Measurements from ENCODE around the gene PPA1.
"Not testable (repeated sequence)": the region's sequence is repeated elsewhere in the genome, so short reads cannot be mapped to it uniquely, and the experiment has no call there.

The PPA1 gene

DNA sequence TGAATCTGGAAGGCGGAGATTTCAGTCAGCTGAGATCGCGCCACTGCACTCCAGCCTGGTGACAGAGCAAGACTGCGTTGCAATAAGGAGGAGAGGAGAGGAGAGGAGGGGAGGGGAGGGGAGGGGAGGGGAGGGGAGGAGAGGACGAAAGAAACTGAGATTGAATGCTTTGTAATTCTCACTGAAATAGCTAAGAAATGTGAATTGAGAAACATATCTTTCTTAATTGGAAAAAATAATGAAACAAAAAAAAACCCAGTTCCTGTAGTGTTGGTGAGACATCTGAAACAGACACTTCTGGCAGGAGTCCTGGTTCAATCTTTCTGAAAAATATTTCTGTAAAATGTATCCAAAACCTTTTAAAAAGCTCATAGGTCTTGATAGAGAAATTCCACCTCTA, 26.5 kb downstream of the PPA1 start:
- no peak for DNase-seq

DNA sequence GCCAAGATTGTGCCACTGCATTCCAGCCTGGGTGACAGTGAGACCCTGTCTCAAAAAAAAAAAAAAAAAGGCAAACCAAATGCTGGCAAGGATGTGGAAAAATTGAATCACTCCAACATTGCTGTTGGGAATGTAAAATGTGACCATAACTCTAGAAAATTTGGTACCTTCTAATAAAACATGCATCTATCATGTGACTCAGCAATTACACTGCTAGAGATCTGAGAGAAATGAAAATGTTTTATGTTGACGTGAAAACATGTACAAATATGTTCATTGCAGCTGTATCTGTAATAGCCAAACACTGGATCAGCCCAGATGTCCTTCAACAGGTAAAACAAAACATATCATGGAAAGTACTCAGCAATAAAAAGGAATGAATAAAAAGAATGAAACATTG, 32.1 kb downstream of the PPA1 start:
- DNase-seq, result no peak

DNA sequence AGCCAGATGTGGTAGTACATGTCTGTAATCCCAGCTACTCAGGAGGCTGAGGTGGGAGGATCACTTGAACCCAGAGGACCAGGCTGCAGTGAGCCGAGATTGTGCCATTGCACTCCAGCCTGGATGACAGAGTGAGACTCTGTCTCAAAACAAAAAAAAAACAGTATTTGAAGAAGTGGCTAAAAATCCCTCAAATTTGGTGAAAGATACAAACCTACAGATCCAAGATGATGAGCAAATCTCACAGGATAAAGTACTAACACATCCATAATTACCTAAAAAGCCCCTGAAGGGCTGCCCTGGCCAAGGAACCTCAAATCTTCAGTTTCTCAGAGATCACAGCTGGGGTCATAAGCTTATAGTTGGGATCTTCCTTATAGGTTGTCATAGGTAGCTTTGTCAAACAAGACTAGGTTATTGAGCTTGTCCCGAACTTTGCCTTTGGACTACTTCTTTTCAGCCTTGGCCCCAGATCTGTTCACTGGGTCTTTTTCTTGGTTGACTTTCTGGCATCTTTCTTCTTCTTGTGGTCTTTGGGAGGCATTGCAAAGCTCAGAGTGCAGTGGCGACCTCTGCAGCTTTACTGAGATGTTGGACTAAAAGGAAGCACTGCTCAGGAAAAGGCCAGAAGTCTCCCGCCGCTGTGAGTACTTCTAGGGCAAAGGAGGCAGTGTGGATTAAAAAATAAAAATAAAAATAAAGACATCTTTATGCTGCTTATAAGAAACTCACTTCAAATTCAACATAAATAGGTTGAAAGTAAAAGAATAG, 34.3 kb downstream of the PPA1 start:
- DNase-seq, result no peak

DNA sequence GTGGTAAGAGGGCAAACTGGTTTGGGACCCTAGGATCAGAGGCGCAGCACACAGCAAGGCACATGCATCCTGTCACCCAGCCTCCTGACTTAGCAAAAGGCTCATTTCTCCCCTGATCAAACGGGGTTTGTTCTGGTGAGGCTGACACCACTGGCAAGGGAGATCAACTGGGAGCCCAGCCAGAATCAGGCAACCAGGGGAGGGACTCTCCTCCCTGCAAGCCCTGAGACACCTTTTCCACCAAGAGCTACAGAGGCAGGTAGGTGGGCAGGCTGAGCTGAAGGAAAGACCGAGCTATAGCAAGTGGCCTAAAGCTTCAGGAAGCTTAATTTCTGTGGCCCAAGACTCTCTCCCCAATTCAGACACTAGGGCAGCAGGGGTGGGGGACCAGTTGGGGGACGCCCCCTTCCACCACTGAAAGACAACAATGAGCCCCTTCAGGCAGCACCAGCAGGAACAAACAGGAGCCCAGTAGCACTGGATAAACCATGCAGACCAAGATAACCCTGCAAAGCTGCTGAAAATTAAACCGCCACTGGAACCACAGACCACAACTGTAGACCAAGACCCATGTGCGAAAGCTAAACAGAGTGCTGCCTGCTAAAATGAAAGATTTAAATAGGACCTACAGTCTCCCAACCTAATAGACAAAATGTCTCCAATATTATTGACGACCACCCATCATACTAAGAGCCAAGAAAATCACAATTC, 35.8 kb downstream of the PPA1 start:
- no peak for DNase-seq

DNA sequence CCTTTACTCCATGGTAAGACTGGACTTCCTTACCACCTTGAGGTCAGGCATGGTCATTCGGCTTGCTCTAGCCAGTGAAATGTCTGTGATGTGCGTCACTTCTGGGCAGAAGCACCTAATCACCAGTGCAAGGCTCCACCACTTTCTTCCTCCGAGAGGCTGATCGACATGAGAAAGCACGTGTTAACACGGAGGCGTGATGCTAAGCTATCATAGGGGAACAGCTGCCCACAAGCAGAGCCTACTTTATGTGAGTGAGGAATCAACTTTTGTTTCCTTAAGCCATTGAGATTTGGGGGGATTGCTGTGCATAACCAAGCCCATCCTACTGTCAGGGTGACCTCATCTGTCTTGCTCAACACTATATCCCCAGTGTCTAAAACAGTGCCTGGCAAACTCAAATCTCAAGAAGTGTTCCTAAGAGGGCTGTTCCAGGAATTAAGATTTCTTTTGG, 39.8 kb downstream of the PPA1 start:
- no peak for DNase-seq

DNA sequence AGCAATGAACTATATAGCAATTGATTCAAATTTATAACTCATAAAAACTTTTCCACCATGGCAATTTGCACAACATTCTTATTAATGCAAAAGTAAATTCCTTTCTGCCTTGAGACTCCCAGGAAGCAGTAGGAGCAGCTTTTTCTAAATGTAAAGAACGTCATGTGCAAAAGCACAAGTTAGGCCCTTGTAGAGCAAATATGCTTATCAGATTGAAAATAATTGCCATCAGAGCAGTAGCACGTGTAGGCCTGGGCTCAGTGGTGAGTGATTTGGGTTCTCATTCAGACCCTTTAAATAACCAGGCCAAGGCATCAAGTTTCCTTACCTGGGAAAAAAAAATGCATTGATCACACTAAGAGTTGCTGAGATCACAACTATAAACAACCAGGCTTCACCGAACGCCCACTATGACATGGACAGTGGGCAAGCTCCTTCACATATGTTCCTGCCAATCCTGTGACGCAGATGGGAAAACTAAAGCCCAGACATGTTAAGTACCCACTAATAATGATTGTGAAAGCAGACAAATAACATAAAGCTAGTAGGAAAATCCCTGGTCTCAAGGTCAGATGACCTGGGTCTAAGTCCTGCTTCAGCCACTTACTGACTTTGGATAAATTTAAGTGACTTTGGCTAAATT, 40.8 kb downstream of the PPA1 start:
- no peak for DNase-seq

DNA sequence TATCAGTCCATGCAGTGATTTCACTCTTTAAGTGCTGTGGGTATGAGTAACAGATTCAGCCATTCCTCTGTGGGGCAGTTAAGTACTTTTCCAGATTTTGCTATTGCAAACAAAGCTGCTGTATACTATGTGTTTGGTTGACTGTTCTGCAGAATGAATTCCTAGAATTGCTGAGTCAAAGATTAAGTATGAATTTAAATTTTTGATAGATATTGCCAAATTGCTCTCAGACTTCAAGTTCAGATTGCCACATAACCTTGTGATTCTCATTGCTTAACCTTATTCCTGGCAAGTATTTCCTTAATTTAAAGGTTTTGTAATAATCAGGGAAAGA, 41.3 kb downstream of the PPA1 start:
- no peak for DNase-seq

DNA sequence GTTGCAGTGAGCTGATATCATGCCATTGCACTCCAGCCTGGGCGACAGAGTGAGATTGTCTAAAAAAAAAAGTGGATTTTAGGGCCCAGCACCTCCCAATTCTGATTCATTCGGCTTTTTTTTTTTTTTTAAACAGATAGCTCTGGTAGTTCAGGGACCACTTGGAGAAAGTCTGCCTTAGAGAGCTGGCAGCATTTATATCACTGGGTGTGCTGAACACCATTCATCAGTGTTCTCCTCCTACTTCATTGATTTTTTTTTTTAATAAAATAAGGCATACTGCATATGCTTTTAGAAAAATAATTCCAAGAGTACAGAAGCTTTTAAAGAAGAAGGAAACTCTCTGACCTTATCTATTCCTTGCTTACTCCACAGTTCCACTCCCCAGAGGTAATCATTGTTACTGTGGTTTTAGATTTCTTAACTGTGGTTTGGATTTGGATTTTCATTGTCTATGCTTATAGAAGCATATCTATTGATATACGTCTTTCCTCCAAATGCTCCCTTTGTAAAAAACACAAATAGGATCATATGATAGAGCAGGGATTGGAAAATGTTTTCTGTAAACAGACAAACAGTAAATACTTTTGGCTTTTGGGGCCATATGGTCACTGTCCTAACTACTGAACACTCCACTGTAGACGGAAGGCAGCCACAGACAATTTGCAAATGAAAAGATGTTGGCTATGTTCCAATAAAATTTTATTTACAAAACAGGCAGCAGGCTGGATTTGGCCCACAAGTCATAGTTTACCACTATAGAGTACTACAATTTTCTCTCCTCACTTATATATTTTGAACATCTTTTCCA, 41.9 kb downstream of the PPA1 start:
- no peak for DNase-seq

DNA sequence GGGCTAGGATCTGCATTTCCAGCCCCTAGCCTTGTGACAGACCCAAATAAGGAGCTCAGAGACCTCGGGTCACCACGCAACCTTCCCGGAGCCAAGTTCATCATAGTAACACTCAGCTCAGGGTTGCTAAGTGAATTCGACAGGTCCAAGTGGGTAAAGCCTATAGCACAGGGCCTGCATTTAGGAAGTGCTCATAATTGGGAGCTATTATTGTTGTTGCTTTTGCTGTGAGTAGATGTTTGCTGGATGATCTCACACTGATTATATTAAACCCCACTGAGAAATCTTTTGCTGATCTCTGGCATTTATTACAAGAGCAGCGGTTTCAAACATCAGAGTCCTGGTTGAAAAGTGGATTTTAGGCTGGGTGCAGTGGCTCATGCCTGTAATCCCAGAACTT, 42.6 kb downstream of the PPA1 start:
- DNase-seq, result no peak

DNA sequence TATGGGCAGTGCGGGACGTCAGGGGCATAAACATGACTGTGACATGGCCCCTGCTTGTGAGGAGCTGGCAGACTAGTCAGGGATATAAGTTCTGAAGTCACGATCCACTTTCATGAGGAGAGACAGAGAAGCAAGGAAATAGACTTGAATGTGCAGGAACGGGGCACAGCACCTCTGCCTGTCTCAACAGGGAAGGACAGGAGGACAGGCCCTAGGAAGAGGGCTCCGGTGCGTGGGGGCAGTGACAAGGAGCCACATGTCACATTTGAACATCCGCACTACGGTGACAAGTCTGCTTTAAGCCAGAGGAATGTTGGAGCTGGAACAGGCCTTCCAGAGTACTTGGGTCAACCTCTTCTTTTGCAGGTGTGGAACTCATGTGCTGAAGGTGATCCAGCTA, 43.1 kb downstream of the PPA1 start:
- no peak for DNase-seq

DNA sequence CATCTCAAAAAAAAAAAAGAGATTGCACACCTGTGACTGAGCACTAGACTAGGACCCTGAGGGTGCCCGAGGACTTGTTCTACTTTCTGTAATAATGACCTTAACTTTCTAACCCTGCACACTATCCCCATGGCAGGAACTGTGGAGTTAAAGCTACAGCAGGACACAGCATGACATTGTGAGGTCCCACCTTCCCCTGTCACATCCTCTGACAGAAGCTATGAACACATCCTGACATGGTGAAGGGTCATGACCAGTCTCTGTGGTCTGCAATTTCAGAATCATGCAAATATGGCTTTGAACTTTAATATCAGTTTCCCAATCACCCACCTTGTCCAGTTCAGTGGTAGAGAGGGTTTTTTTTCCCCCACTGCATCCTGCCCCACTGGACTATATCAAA, 44.5 kb downstream of the PPA1 start:
- DNase-seq, result no peak

DNA sequence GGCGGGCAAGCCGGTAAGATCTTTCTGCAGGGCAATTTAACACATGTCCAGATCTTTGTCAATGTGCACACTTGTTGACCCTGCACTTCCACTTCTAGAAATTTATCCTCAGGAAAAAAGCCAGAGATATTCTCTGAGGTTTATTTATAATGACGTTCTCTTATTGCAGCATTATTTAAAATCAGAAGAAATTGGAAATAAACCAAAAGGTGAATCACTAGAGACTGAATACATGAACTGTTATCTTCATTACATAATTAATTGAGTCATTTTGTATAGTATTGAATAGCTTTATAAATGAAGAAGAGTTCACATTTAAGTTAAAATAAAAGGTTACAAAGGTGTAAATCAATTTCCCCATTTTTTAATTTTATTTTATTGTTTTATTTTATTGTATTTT, 46.7 kb downstream of the PPA1 start:
- DNase-seq, result no peak

DNA sequence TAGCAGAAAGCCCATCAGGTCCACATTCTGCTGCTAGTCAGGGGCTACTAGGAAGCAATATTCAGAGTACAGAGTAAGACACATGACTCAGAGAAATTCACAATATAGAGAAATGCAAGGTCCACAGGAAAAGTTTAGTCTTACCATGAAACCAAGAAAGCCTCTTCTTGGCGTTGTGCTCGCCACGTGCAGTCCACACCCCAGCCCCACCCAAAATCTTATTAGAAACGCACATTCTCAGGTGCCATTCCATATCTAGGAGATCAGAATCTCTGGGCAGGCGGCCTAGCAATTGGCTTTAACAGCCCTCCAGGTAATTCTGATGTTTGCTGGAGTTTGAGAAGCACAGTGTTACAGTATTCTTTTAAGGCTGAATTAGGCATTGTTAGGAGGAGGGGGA, 47.1 kb downstream of the PPA1 start:
- DNase-seq, result no peak

DNA sequence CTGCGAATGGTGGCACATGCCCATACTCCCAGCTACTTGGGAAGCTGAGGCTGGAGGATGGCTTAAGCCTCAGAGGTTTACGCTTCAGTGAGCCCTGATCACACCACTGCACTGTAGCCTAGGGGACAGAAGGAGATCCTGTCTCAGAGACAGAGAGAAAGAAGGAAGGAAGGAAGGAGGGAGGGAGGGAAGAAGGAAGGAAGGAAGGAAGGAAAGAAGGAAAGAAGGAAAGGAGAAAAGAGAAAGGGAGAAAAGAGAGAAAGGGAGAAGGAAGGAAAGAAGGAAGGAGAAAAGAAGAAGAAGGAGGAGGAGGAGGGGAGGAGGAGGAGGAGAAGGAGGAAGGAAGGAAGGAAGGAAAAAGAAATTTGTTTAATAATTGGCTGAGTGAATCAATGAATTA, 49.9 kb downstream of the PPA1 start:
- DNase-seq, result no peak

DNA sequence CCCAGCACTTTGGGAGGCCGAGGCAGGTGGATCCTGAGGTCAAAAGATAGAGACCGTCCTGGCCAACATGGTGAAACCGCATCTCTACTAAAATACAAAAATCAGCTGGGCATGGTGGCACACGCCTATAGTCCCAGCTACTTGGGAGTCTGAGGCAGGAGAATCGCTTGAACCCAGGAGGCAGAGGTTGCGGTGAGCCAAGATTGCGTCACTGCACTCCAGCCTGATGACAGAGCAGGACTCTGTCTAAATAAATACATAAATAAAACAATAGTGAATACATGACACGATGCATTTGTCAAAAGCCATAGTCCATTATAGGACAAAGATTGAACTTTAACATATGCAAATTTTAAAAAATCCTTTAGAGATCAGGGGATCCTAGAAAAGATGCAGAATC, 54.0 kb downstream of the PPA1 start:
- DNase-seq, result not testable (repeated sequence)

DNA sequence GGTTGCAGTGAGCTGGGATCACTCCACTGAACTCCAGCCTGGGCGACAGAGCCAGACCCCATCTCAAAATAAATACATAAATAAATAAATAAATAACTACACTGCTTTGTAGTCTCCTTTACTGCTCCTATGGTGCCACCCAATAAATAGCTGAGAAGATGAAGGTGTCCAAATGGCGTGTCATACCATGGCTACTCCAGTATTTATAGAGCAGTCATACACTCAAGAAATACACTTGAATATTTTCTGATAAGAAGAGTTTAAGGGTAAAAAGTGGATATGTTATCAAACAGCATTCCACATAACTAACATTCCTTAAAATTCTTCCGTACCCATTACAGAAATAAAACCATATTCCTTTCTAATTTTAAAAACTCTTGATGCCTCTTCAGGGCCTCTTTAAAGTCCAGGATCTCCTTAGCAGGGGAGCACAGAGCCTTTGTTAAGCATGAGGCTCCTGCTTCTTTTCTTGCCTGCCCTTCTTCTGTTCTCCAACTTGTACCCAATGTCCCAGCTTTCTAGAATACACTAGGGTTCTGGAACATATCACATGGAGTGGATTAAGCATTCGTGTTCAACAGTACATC, 55.0 kb downstream of the PPA1 start:
- DNase-seq, result no peak

DNA sequence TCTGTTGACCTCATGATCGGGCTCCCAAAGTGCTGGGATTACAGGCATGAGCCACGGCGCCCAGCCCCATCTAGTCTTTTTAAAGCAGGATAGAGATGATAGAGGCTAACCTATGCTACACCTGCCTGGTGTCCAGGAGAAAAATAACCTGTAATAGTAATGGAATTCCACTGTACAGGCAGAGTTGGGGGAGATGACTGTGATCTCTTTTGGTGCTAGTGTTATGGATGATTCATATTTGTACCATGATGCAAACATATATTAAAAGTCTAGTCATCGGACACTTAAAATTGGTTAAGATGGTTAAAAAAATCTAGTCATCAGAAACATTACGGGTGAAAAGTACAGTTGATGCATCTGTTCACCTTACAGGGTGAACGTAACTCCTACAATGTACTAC, 56.8 kb downstream of the PPA1 start:
- no peak for DNase-seq

DNA sequence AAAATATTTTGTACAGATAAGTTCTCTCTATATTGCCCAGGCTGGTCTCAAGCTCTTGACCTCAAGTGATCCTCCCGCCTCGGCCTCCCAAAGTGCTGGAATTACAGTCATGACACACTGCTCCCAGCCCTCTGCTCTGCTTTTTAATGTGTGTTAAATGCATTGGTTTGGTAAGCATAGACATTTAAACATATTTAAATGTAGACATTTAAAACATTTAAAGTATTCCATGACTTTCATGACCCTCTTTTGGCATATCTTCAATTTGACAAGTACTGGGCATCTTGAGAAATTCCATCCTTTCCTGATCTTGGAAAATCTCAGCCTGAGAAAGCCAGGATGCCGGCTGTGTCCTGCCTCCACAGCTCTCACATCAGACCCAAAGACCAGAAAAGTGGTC, 57.7 kb downstream of the PPA1 start:
- DNase-seq, result no peak

DNA sequence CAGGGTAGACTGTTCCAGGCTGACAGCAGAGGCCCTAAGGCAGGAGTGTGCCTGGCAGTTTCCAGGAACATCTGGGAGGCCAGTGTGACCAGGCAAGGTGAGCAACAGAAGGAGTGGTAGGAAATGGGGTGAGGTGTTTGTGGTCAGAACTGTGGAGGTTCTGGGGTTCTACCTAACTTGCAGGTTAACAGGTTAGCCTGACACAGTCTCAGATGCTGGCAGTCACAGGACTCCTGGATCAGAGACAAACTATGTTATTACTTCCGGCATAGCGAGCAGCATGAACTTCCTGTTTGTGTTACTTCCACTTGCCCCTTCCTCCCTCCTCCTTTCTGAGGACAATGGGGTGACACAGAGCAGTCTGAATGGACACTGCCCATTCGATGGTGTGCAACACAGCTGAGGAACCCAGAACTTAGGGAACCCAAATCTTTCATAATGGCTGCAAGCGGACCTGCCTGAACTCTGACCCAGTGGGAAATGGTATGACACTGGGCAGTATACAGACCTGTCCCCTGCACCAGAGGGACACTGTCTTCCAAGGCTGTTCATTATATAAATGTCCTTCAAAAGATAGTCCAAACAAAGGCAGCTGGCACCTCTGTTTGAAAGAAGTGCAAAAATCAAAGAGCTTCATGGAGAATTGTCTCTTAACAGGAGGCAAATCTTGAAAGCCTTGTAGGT, 59.0 kb downstream of the PPA1 start:
- DNase-seq, result no peak

DNA sequence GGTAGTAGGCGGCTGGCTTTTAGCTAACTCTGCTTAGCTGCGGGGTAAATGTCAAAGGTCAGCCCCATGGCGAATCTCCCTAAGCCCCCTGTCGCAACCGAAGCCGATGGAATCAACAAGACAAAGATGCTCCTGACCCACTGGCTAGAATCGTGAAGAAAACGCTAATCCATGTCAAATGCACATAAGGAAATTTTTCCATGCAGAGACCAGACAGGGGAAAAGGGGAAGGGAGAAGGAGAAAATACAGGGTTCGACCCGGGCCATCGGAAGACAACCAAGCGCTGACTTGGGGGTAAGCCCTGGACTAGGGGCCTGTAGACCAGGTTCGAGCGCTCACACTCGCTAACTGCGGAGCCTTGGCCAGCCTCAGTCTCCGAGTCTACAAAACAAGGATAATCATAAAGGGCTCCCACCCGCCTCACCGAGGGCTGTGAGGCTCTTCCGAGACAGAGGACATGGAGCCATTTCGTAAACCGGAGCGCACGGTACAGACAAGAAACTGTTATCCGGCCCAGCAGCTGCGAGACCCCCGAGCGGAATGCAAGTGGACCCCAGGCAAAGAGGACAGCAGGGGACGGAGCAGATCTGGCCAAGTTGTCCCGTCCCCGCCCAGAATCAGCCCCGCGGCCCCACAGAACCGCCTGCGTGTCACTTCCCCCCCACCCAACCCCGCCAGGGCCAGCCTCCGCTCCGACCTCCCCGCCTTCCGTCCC, 63.4 kb downstream of the PPA1 start:
- no peak for DNase-seq

DNA sequence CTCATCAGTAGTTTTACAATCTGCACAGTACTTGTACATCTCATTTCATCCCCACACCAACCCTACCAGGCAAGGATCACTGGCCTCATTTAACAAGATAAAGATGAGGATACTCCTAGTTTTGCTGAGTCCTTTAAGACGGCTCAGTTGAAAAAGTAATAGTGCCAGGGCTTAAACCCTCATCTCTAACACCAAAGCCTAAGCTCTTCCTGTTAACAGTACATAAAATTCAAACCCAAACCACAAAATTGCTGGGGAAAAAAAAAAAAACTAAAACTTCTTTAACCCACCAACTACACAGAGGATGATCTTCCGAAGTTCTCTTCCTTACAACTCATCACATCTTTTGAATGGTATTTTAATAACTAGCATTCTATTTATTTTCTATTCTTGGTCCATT, 64.2 kb downstream of the PPA1 start:
- no peak for DNase-seq

DNA sequence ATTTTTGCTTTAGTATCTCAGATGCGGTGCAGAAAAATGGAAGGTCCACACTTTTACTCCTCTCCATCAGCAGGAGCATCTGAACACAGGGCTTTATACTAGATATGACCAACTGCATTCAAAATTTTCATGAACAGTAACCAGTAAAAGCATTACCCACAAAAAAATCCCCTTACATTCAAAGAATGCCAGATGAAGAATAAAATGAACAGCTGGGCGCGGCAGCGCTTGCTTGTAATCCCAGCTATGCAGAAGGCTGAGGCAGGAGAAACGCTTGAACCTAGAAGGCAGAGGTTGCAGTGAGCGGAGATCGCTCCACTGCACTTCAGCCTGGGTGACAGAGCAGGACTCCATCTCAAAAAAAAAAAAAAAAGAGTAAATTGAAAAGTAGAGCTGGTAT, 66.0 kb downstream of the PPA1 start:
- DNase-seq, result no peak
